ENCODE measurements around the gene PDGFRA. TPM values are rescaled to one million over a fixed set of nuclear protein-coding genes. Genes with fewer than 3 reads are reported as not detected.
A peak's percentile ranks its signal among the peaks of the same experiment; 100 is the strongest.

Gene PDGFRA
- total and polyA plus RNA-seq, 2 experiments from 2014 or later: 32.1 to 60.9 TPM

GRCh38 chr4:54272051-54272450 is 43.0 kb downstream of the PDGFRA start:
- DNase-seq (ENCODE audit: low read depth in 1 of 2, low spot score in 1 of 2): no peak
- H3K4me1 ChIP-seq (ENCODE audit: low read depth): no peaks in the 10 kb centered on the region
- no peaks in the 10 kb centered on the region for H3K27me3 ChIP-seq
- H3K9me3 ChIP-seq (ENCODE audit: low read depth): no peaks in the 10 kb centered on the region
- peaks cover 63% of the 10 kb centered on the region for H3K36me3 ChIP-seq
- H3K4me3 ChIP-seq: no peak overlapping the region
- no peak for TF ChIP-seq CTCF (IDR thresholded peaks at IDR 0.05; ENCODE audit: low read depth, low read length)
- peak overlapping the region; percentile 39 for H3K27ac ChIP-seq

GRCh38 chr4:54274264-54274663 is 45.2 kb downstream of the PDGFRA start:
- Histone ChIP-seq H3K27ac (peak overlapping the region; percentile 28), H3K9me3 (ENCODE audit: low read depth) (no peaks in the 10 kb centered on the region), H3K4me1 (ENCODE audit: low read depth) (no peaks in the 10 kb centered on the region), H3K36me3 (peaks cover 51% of the 10 kb centered on the region), H3K27me3 (no peaks in the 10 kb centered on the region), H3K4me3 (no peak overlapping the region)
- DNase-seq (ENCODE audit: low read depth in 1 of 2, low spot score in 1 of 2): no peak
- TF ChIP-seq CTCF (IDR thresholded peaks at IDR 0.05; ENCODE audit: low read depth, low read length): no peak

- H3K27ac ChIP-seq: peak overlapping the region; percentile 28
- TF ChIP-seq CTCF (IDR thresholded peaks at IDR 0.05; ENCODE audit: low read depth, low read length): no peak
These were observed 45.9 kb downstream of the PDGFRA start for GRCh38 chr4:54274795-54275665.

GRCh38 chr4:54276641-54277430 is 47.7 kb downstream of the PDGFRA start:
- no peaks in the 10 kb centered on the region for H3K27me3 ChIP-seq
- no peak for TF ChIP-seq CTCF (IDR thresholded peaks at IDR 0.05; ENCODE audit: low read depth, low read length)
- no peaks in the 10 kb centered on the region for H3K4me1 ChIP-seq (ENCODE audit: low read depth)
- H3K27ac ChIP-seq: no peak overlapping the region
- no peaks in the 10 kb centered on the region for H3K9me3 ChIP-seq (ENCODE audit: low read depth)
- DNase-seq (ENCODE audit: low read depth in 1 of 2, low spot score in 1 of 2): no peak
- no peak overlapping the region for H3K4me3 ChIP-seq
- H3K36me3 ChIP-seq: peaks cover 62% of the 10 kb centered on the region

More at GRCh38 chr4:54274795-54275665, 45.9 kb downstream of the PDGFRA start:
- no peaks in the 10 kb centered on the region for H3K27me3 ChIP-seq
- no peak for DNase-seq (ENCODE audit: low read depth in 1 of 2, low spot score in 1 of 2)
- no peaks in the 10 kb centered on the region for H3K4me1 ChIP-seq (ENCODE audit: low read depth)
- no peaks in the 10 kb centered on the region for H3K9me3 ChIP-seq (ENCODE audit: low read depth)
- H3K4me3 ChIP-seq: no peak overlapping the region
- H3K36me3 ChIP-seq: peaks cover 54% of the 10 kb centered on the region

- Histone ChIP-seq H3K4me3 (no peak overlapping the region), H3K27ac (no peak overlapping the region), H3K36me3 (peaks cover 57% of the 10 kb centered on the region), H3K4me1 (ENCODE audit: low read depth) (no peaks in the 10 kb centered on the region), H3K9me3 (ENCODE audit: low read depth) (no peaks in the 10 kb centered on the region), H3K27me3 (no peaks in the 10 kb centered on the region)
- peak in 1 of 2 donors; percentile 75 for DNase-seq (ENCODE audit: low read depth in 1 of 2, low spot score in 1 of 2)
- no peak for TF ChIP-seq CTCF (IDR thresholded peaks at IDR 0.05; ENCODE audit: low read depth, low read length)
These were observed 48.6 kb downstream of the PDGFRA start for GRCh38 chr4:54277691-54278090.
